Liver (tissue), 3 donors: Measurements from ENCODE around the gene MBD6.

Source experiments
- ATF3 ChIP-seq: IDR thresholded peaks from 2 replicates; pipeline ENCODE4 v1.6.1; 2016; ENCODE audit warnings: antibody characterized with exemption
- CTCF ChIP-seq: fragments of 150-350 bp; IDR thresholded peaks from 2 replicates; pipeline ENCODE4 v1.5.1; 2017; ENCODE audit warnings: improper control_type of control experiment, low read depth, low read length; ENCODE audit not compliant: missing input control
- EGR1 ChIP-seq, 2 donors: IDR thresholded peaks; 2 replicates each; pipeline ENCODE4 v1.6.1; 2016 to 2018; ENCODE audit warnings: antibody characterized with exemption in 2 of 2, low read depth in 2 of 2
- GABPA ChIP-seq, 2 donors: IDR thresholded peaks in 1 of 2; conservative IDR thresholded peaks in 1 of 2; 2 replicates each; pipeline ENCODE4 v1.6.1; 2016; ENCODE audit warnings: antibody characterized with exemption in 2 of 2, mild to moderate bottlenecking in 1 of 2, moderate library complexity in 1 of 2
- JUND ChIP-seq, 2 donors: IDR thresholded peaks; 2 replicates each; pipeline ENCODE4 v1.6.1; 2016; ENCODE audit warnings: antibody characterized with exemption in 2 of 2
- MAX ChIP-seq: IDR thresholded peaks from 2 replicates; pipeline ENCODE4 v1.6.1; 2016; ENCODE audit warnings: antibody characterized with exemption
- YY1 ChIP-seq: IDR thresholded peaks from 2 replicates; pipeline ENCODE4 v1.6.1; 2016; ENCODE audit warnings: antibody characterized with exemption, mild to moderate bottlenecking
- donor health status: healthy.
- donor health status: healthy.

- TF ChIP-seq YY1 (no peak), CTCF (no peak), JUND (IDR thresholded peaks at IDR 0.05) (no peak), GABPA (IDR thresholded peaks at IDR 0.05 in 1 of 2, conservative IDR thresholded peaks at IDR 0.05 in 1 of 2) (no peak), ATF3 (no peak), EGR1 (IDR thresholded peaks at IDR 0.05; ENCODE audit: low read depth in 2 of 2) (no peak), MAX (no peak)
These were observed 43.1 kb upstream of the MBD6 start, which contains the start of gene ARHGAP9 for GRCh38 chr12:57479376-57480115.
